C4-2B (cell line): ENCODE data around the gene KCNQ1.

Experiments used
- CTCF ChIP-seq: fragments of 450-650 bp; conservative IDR thresholded peaks from 2 replicates; pipeline ENCODE4 v1.5.1; 2017; ENCODE audit warnings: mild to moderate bottlenecking
- ZFX ChIP-seq: fragments of 450-650 bp; IDR thresholded peaks from 2 replicates; pipeline ENCODE4 v1.6.1; 2017

- TF ChIP-seq CTCF (no peak), ZFX (no peak)
Measured at GRCh38 chr11:2673250-2673610, 228.4 kb downstream of the KCNQ1 start.
